ENCODE data around the gene CAMKK1. TPM values are rescaled to one million over a fixed set of nuclear protein-coding genes. Genes with fewer than 3 reads are reported as not detected.

Gene CAMKK1
- polyA plus RNA-seq, 1 of the 3 experiments (the other 2 are of a cell fraction): 6.8 TPM

GRCh38 chr17:3910420-3911270, 17.8 kb upstream of the CAMKK1 start:
- no peaks in the 10 kb centered on the region for H3K9me2 ChIP-seq
- H3K9me3 ChIP-seq: no peaks in the 10 kb centered on the region
- H3K4me3 ChIP-seq (ENCODE audit: low read depth in 2 of 2, low read length in 1 of 2): no peak overlapping the region
- H3F3A ChIP-seq (replicated peaks; ENCODE audit: insufficient read depth): no peaks in the 10 kb centered on the region
- no peaks in the 10 kb centered on the region for H3K79me2 ChIP-seq (ENCODE audit: insufficient read depth)
- no peak for DNase-seq
- no peak overlapping the region for H3K4me2 ChIP-seq
- no peak overlapping the region for H2AFZ ChIP-seq (ENCODE audit: low read depth)
- no peak overlapping the region for H3K9ac ChIP-seq
- ChIA-PET CTCF (no interaction called here), POLR2A (no interaction called here)
- H3K27me3 ChIP-seq (ENCODE audit: insufficient read depth): no peaks in the 10 kb centered on the region
- H3K27ac ChIP-seq (ENCODE audit: low read depth in 2 of 2, low read length in 1 of 2): no peak overlapping the region
- H4K20me1 ChIP-seq (ENCODE audit: insufficient read depth): no peaks in the 10 kb centered on the region
- H3K36me3 ChIP-seq (replicated peaks in 1 of 2; ENCODE audit: control insufficient read depth in 1 of 2, insufficient read depth in 2 of 2, low read length in 1 of 2): no peaks in the 10 kb centered on the region
- peaks cover 0 to 3% of the 10 kb centered on the region in 2 experiments; a peak in 1 of 4 replicates for H3K4me1 ChIP-seq (ENCODE audit: control insufficient read depth in 1 of 2, insufficient read depth in 2 of 2, low read depth in 1 of 2, low read length in 1 of 2)
- TF ChIP-seq USF2 (IDR thresholded peaks at IDR 0.05; ENCODE audit: borderline replicate concordance, low read depth, low read length) (no peak), NFIC (IDR thresholded peaks at IDR 0.05; ENCODE audit: borderline replicate concordance) (no peak), POLR2AphosphoS5 (IDR thresholded peaks at IDR 0.05; ENCODE audit: low read depth, low read length) (no peak), EZH2phosphoT487 (IDR thresholded peaks at IDR 0.05; ENCODE audit: borderline replicate concordance, low read depth) (no peak), NRF1 (IDR thresholded peaks at IDR 0.05; ENCODE audit: low read depth, low read length) (no peak), SMC3 (IDR thresholded peaks at IDR 0.05; ENCODE audit: low read depth, low read length) (no peak), RFX5 (IDR thresholded peaks at IDR 0.05; ENCODE audit: low read length) (no peak), ZBTB33 (IDR thresholded peaks at IDR 0.05; ENCODE audit: borderline replicate concordance, low read depth) (no peak), GATA2 (CRISPR knock-in tag; IDR thresholded peaks at IDR 0.05) (no peak), JUND (IDR thresholded peaks at IDR 0.05) (no peak), RXRA (IDR thresholded peaks at IDR 0.05; ENCODE audit: borderline replicate concordance, low read depth) (no peak), EP300 (IDR thresholded peaks at IDR 0.05; ENCODE audit: borderline replicate concordance in 1 of 2, low read depth in 1 of 2, low read length in 1 of 2) (no peak), FOXJ3 (CRISPR knock-in tag; IDR thresholded peaks at IDR 0.05) (no peak), CHD2 (IDR thresholded peaks at IDR 0.05; ENCODE audit: low read length, partially characterized antibody) (no peak), REST (IDR thresholded peaks at IDR 0.05; ENCODE audit: low read depth, low read length) (no peak)
- 67% methylated on average over 11 of the region's 11 CpGs for WGBS (ENCODE audit: low lambda C conversion rate)
